Parathyroid adenoma (tissue), 2 donors: ENCODE data around the gene RHOBTB1.
"Not testable (repeated sequence)": the region's sequence is repeated elsewhere in the genome, so short reads cannot be mapped to it uniquely, and the experiment has no call there.

Experiments
- H2AFZ ChIP-seq: fragments of 300-600 bp; sonication (generic); one replicate; pipeline ENCODE4 v1.7.0; 2017; ENCODE audit warnings: antibody characterized with exemption, mild to moderate bottlenecking
- H3K27ac ChIP-seq: fragments of 300-600 bp; sonication (generic); one replicate; pipeline ENCODE4 v1.7.0; 2017
- H3K27me3 ChIP-seq: fragments of 300-600 bp; sonication (generic); one replicate; pipeline ENCODE4 v1.7.0; 2017; ENCODE audit warnings: low read length; ENCODE audit not compliant: control insufficient read depth, insufficient read depth
- H3K36me3 ChIP-seq: fragments of 300-600 bp; sonication (generic); one replicate; pipeline ENCODE4 v1.7.0; 2017; ENCODE audit warnings: low read length; ENCODE audit not compliant: control insufficient read depth, insufficient read depth
- H3K4me1 ChIP-seq: fragments of 300-600 bp; sonication (generic); one replicate; pipeline ENCODE4 v1.7.0; 2017; ENCODE audit warnings: control low read depth
- H3K4me2 ChIP-seq: fragments of 300-600 bp; sonication (generic); one replicate; pipeline ENCODE4 v1.7.0; 2017; ENCODE audit warnings: low read length
- H3K4me3 ChIP-seq: fragments of 300-600 bp; sonication (generic); one replicate; pipeline ENCODE4 v1.7.0; 2017; ENCODE audit warnings: low read depth, low read length
- H3K79me2 ChIP-seq: fragments of 300-600 bp; sonication (generic); one replicate; pipeline ENCODE4 v1.7.0; 2017; ENCODE audit warnings: control low read depth
- H3K9ac ChIP-seq: fragments of 300-600 bp; sonication (generic); one replicate; pipeline ENCODE4 v1.7.0; 2017; ENCODE audit warnings: mild to moderate bottlenecking
- H3K9me3 ChIP-seq: fragments of 300-600 bp; sonication (generic); one replicate; pipeline ENCODE4 v1.7.0; 2017; ENCODE audit warnings: low read length; ENCODE audit not compliant: control insufficient read depth
- TF ChIP-seq, protein P1 (sequence below): fragments of 300-600 bp; sonication (generic); IDR thresholded peaks from one replicate; pipeline ENCODE4 v1.7.0; 2017; ENCODE audit warnings: antibody characterized with exemption, mild to moderate bottlenecking
- donor health status: primary hyperparathyroidism.

Gene RHOBTB1

DNA sequence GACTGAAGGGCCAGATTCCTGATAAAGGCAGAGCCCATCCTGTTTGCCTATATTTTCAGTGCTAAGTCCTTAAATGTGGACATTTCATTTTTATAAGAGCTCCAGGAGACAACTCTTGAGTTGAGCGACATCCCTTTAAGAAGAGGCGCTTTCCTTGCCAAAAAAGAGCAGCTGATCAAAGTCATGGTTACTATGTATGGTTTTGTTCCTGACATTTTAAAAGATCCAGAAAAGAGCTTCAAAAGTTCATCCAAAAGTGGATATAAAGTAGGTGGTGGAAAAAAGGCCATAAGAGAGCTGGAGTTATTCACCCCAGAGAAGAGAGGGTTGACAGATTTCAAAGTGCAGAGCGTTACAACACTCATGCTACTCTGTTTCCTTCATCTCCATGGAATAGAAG, 36.7 kb downstream of the RHOBTB1 start:
- no peak overlapping the region for H3K4me3 ChIP-seq
- H3K4me1 ChIP-seq, result no peaks in the 10 kb centered on the region
- H3K79me2 ChIP-seq, result no peaks in the 10 kb centered on the region
- TF ChIP-seq, protein P1, sequence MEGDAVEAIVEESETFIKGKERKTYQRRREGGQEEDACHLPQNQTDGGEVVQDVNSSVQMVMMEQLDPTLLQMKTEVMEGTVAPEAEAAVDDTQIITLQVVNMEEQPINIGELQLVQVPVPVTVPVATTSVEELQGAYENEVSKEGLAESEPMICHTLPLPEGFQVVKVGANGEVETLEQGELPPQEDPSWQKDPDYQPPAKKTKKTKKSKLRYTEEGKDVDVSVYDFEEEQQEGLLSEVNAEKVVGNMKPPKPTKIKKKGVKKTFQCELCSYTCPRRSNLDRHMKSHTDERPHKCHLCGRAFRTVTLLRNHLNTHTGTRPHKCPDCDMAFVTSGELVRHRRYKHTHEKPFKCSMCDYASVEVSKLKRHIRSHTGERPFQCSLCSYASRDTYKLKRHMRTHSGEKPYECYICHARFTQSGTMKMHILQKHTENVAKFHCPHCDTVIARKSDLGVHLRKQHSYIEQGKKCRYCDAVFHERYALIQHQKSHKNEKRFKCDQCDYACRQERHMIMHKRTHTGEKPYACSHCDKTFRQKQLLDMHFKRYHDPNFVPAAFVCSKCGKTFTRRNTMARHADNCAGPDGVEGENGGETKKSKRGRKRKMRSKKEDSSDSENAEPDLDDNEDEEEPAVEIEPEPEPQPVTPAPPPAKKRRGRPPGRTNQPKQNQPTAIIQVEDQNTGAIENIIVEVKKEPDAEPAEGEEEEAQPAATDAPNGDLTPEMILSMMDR, result no peak
- H3K27ac ChIP-seq, result no peak overlapping the region
- H3K9me3 ChIP-seq, result no peaks in the 10 kb centered on the region
- H3K36me3 ChIP-seq, result no peaks in the 10 kb centered on the region
- H3K27me3 ChIP-seq, result no peaks in the 10 kb centered on the region
- no peak overlapping the region for H2AFZ ChIP-seq
- no peak overlapping the region for H3K4me2 ChIP-seq
- no peak overlapping the region for H3K9ac ChIP-seq

DNA sequence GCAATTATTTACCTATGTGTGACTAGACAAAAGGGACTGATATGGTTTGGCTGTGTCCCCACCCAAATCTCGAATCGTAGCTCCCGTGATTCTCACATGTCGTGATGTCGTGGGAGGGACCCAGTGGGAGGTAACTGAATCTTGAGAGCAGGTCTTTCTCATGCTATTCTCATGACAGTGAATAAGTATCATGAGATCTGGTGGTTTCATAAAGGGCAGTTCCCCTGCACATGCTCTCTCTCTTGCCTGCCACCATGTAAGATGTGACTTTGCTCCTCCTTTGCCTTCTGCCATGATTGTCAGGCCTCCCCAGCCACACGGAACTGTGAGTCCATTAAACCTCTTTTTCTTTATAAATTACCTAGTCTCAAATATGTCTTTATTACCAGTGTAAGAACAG, 37.2 kb downstream of the RHOBTB1 start:
- not testable (repeated sequence) for H2AFZ ChIP-seq, H3K27ac ChIP-seq, H3K4me1 ChIP-seq, H3K9ac ChIP-seq, H3K9me3 ChIP-seq, H3K4me3 ChIP-seq, H3K36me3 ChIP-seq, H3K79me2 ChIP-seq, H3K27me3 ChIP-seq, H3K4me2 ChIP-seq

DNA sequence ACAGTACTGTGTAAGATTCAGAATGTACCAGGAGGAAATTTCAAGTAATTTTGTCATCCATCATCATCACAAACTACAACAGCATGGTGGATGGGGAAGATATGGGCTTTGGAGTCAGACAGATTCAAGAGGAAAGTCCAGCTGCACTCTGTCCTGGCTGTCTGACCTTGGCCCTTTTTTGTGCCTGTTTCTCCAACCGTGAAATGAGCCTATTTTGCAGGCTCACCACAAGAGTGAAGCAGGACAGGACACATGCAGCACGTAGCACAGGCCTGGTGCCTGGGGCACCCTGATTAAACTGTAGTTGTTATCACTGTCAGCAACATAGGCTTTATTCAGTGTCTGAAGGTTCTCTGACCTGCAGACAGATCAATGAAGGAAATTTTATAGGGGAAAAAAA, 37.6 kb downstream of the RHOBTB1 start:
- H3K79me2 ChIP-seq, result no peaks in the 10 kb centered on the region
- H3K9ac ChIP-seq, result no peak overlapping the region
- H3K36me3 ChIP-seq, result no peaks in the 10 kb centered on the region
- no peaks in the 10 kb centered on the region for H3K9me3 ChIP-seq
- no peak overlapping the region for H2AFZ ChIP-seq
- no peaks in the 10 kb centered on the region for H3K4me1 ChIP-seq
- TF ChIP-seq, protein P1, result no peak
- H3K27ac ChIP-seq, result no peak overlapping the region
- no peak overlapping the region for H3K4me3 ChIP-seq
- no peak overlapping the region for H3K4me2 ChIP-seq
- H3K27me3 ChIP-seq, result no peaks in the 10 kb centered on the region

DNA sequence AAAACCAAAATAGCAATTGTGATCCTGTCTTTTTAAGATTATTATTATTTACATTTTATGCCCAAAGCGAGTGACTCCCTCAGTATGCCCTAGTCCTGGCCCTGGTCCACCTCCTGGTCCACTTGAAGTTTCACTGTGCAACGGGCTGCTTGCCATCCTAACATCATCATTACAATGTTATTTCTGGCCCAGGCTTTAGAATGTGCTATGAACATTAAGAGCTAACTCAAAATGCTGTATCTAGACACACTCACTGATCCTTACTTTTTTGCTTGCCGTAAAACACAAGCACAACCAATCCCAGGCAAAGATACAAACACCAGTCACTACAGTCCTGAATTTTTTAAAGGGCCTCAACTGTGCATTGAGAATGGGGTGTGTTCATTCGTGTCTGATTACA, 38.4 kb downstream of the RHOBTB1 start:
- Histone ChIP-seq H3K4me2 (no peak overlapping the region), H2AFZ (no peak overlapping the region), H3K4me1 (no peaks in the 10 kb centered on the region), H3K36me3 (no peaks in the 10 kb centered on the region), H3K9ac (no peak overlapping the region), H3K27ac (no peak overlapping the region), H3K4me3 (no peak overlapping the region), H3K79me2 (no peaks in the 10 kb centered on the region), H3K9me3 (no peaks in the 10 kb centered on the region), H3K27me3 (no peaks in the 10 kb centered on the region)
- TF ChIP-seq, protein P1, result no peak

DNA sequence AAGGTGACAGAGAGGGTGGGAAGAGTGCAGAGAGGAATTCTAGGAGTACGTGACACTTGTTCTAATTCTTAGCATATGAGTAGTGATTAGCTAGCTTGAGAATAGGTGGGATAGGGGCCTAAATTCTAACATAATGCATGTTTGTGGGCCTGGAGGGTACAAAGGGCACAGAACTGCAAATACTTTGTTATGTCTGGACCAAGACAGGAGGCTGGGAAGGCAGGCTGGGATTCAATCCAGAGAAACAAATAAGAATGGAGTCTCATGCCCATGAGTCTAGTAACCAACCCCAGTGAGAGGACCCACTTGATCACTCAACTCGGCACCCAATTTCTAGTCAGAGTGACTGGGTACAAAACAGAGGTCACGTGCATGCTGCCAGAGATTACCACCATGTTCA, 40.9 kb downstream of the RHOBTB1 start:
- Histone ChIP-seq H3K4me1 (no peaks in the 10 kb centered on the region), H3K27ac (no peak overlapping the region), H3K4me2 (no peak overlapping the region), H3K9ac (no peak overlapping the region), H2AFZ (no peak overlapping the region), H3K4me3 (no peak overlapping the region), H3K9me3 (no peaks in the 10 kb centered on the region), H3K36me3 (no peaks in the 10 kb centered on the region), H3K27me3 (no peaks in the 10 kb centered on the region), H3K79me2 (no peaks in the 10 kb centered on the region)
- TF ChIP-seq, protein P1, result no peak
